Measurements from ENCODE around the gene PAQR6.
A peak's percentile ranks its signal among the peaks of the same experiment; 100 is the strongest.

PAQR6 gene

GRCh38 chr1:156262461-156263287, 14.8 kb upstream of the PAQR6 start:
- DNase-seq = no peak

- DNase-seq = no peak
Measured at GRCh38 chr1:156260896-156261295, 13.0 kb upstream of the PAQR6 start.

- DNase-seq = no peak
Measured at GRCh38 chr1:156259805-156260204, 11.9 kb upstream of the PAQR6 start.

GRCh38 chr1:156258859-156259258, 11.0 kb upstream of the PAQR6 start:
- no peak for DNase-seq

GRCh38 chr1:156257711-156258110, 9.9 kb upstream of the PAQR6 start:
- no peak for DNase-seq

- no peak for DNase-seq
Measured at GRCh38 chr1:156253634-156254033, 5.8 kb upstream of the PAQR6 start.

GRCh38 chr1:156251527-156251926, 3.7 kb upstream of the PAQR6 start:
- no peak for DNase-seq

- no peak for DNase-seq
Measured at GRCh38 chr1:156249593-156249992, 1.7 kb upstream of the PAQR6 start.

- DNase-seq = no peak
Measured at GRCh38 chr1:156248323-156248683, 447 bp upstream of the PAQR6 start.

- no peak for DNase-seq
Measured at GRCh38 chr1:156246781-156247459, 936 bp downstream of the PAQR6 start.

- DNase-seq = no peak
Measured at GRCh38 chr1:156246241-156246780, 1.5 kb downstream of the PAQR6 start.

- peak; percentile 55 for DNase-seq
Measured at GRCh38 chr1:156245451-156246232, 2.2 kb downstream of the PAQR6 start.

- no peak for DNase-seq
Measured at GRCh38 chr1:156244712-156245111, 3.1 kb downstream of the PAQR6 start.

GRCh38 chr1:156244126-156244525, 3.7 kb downstream of the PAQR6 start:
- DNase-seq = no peak

- DNase-seq = no peak
Measured at GRCh38 chr1:156242738-156243137, 5.1 kb downstream of the PAQR6 start.

GRCh38 chr1:156241926-156242325, 5.9 kb downstream of the PAQR6 start, which contains the start of gene BGLAP:
Gene BGLAP, plus strand, starts transcription at chr1:156242184. Its CDS starts 48 bp downstream, at chr1:156242232.
- no peak for DNase-seq

- no peak for DNase-seq
Measured at GRCh38 chr1:156241311-156241811, 6.5 kb downstream of the PAQR6 start.

- DNase-seq = no peak
Measured at GRCh38 chr1:156238248-156238647, 9.6 kb downstream of the PAQR6 start.

GRCh38 chr1:156236164-156236563, 11.7 kb downstream of the PAQR6 start:
- DNase-seq = no peak

GRCh38 chr1:156233426-156234127, 14.3 kb downstream of the PAQR6 start:
- DNase-seq = no peak

- no peak for DNase-seq
Measured at GRCh38 chr1:156232201-156232894, 15.5 kb downstream of the PAQR6 start.

GRCh38 chr1:156230473-156230837, 17.4 kb downstream of the PAQR6 start:
- no peak for DNase-seq

Data from NCI-H1092 treated with DMSO at 0.1 percent for 48 hours (cell line).